GM19455 (cell line): ENCODE results near the gene PARP1.
"Not testable (repeated sequence)": the region's sequence is repeated elsewhere in the genome, so short reads cannot be mapped to it uniquely, and the experiment has no call there.

Experiments
- ATAC-seq: cut with Tn5 transposase; IDR thresholded peaks from one replicate; pipeline ENCODE4 v1.9.1; 2021; ENCODE audit not compliant: unreplicated experiment

The PARP1 gene

GRCh38 chr1:226407497-226408284 lies at the start of gene PARP1:
Gene PARP1 (minus strand): TSS chr1:226408093. CDS start chr1:226407929, 164 bp downstream.
- peak; percentile 82 for ATAC-seq

GRCh38 chr1:226457307-226457712 lies 49.4 kb upstream of the PARP1 start:
- ATAC-seq = no peak

- no peak for ATAC-seq
Observed at GRCh38 chr1:226455843-226456242, 48.0 kb upstream of the PARP1 start.

GRCh38 chr1:226454349-226454748 lies 46.5 kb upstream of the PARP1 start:
- no peak for ATAC-seq

- ATAC-seq = no peak
Observed at GRCh38 chr1:226453015-226453704, 45.3 kb upstream of the PARP1 start.

GRCh38 chr1:226450688-226451087 lies 42.8 kb upstream of the PARP1 start:
- ATAC-seq = no peak

- ATAC-seq = no peak
Observed at GRCh38 chr1:226449823-226450222, 41.9 kb upstream of the PARP1 start.

GRCh38 chr1:226447932-226448665 lies 40.2 kb upstream of the PARP1 start:
- no peak for ATAC-seq

- no peak for ATAC-seq
Observed at GRCh38 chr1:226446094-226446493, 38.2 kb upstream of the PARP1 start.

- peak; percentile 100 for ATAC-seq
Observed at GRCh38 chr1:226444901-226445300, 37.0 kb upstream of the PARP1 start.

- ATAC-seq = no peak
Observed at GRCh38 chr1:226443439-226443838, 35.5 kb upstream of the PARP1 start.

GRCh38 chr1:226443033-226443432 lies 35.1 kb upstream of the PARP1 start:
- no peak for ATAC-seq

- ATAC-seq = no peak
Observed at GRCh38 chr1:226441629-226442028, 33.7 kb upstream of the PARP1 start.

GRCh38 chr1:226440512-226440911 lies 32.6 kb upstream of the PARP1 start:
- no peak for ATAC-seq

GRCh38 chr1:226438007-226438406 lies 30.1 kb upstream of the PARP1 start:
- ATAC-seq = no peak

- ATAC-seq = no peak
Observed at GRCh38 chr1:226436855-226437491, 29.1 kb upstream of the PARP1 start.

GRCh38 chr1:226436472-226436854 lies 28.6 kb upstream of the PARP1 start:
- no peak for ATAC-seq

GRCh38 chr1:226433341-226433720 lies 25.4 kb upstream of the PARP1 start:
- no peak for ATAC-seq

GRCh38 chr1:226432586-226433340 lies 24.9 kb upstream of the PARP1 start:
- no peak for ATAC-seq

- not testable (repeated sequence) for ATAC-seq
Observed at GRCh38 chr1:226431898-226432297, 24.0 kb upstream of the PARP1 start.
